ENCODE measurements around the gene MORN3. TPM values are rescaled to one million over a fixed set of nuclear protein-coding genes. Genes with fewer than 3 reads are reported as not detected.

Gene MORN3
- total and polyA plus RNA-seq, 10 of the 15 experiments (the other 5 are each of a cell fraction or from before 2014, with no cell fraction given) = 0.08 to 0.34 (median 0.17) TPM

DNA sequence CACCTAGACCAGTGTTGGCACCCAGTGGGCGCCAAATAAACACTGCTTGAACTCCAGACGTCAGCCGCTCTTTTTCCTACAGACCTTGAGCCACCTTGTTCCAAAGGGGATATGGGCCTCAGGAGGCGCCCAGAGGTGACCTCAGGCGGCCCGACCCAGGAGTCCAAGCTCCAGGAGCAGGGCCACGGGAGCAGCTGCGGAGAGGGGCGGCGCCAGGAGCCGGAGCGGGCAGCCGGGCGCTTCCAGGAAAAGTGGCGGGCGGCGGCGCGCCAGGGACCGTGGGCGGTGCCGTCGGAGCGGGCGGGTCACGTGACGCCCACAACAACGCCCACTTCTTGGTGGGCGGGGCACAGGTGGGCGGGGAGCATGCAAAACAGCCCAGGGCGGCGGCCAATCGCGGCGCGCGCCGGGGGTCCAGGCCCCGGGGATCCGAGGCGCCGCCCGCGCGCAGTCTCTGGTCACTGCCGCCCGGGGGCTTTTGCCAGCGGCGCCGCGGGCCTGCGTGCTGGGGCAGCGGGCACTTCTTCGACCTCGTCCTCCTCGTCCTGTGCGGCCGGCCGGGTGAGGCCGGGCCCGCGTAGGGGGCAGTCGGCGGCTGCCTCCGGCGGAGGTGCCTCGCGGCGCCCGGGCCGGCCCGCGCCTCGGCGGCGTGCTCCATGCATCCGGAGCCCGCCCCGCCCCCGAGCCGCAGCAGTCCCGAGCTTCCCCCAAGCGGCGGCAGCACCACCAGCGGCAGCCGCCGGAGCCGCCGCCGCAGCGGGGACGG, 43.2 kb downstream of the MORN3 start, which contains the start of gene ORAI1 (continued):
- TF ChIP-seq RFX5 (IDR thresholded peaks at IDR 0.05; ENCODE audit: low read depth, low read length) = no peak
- TF ChIP-seq RBBP5 (conservative IDR thresholded peaks at IDR 0.05) = no peak
- TF ChIP-seq SREBF1 (IDR thresholded peaks at IDR 0.05; ENCODE audit: low read length) = no peak
- no peak for TF ChIP-seq IRF4 (IDR thresholded peaks at IDR 0.05; ENCODE audit: low read depth, low read length)
- TF ChIP-seq, protein P1, sequence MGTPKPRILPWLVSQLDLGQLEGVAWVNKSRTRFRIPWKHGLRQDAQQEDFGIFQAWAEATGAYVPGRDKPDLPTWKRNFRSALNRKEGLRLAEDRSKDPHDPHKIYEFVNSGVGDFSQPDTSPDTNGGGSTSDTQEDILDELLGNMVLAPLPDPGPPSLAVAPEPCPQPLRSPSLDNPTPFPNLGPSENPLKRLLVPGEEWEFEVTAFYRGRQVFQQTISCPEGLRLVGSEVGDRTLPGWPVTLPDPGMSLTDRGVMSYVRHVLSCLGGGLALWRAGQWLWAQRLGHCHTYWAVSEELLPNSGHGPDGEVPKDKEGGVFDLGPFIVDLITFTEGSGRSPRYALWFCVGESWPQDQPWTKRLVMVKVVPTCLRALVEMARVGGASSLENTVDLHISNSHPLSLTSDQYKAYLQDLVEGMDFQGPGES (IDR thresholded peaks at IDR 0.05) = 0 out of 2 replicates have a peak, but pooled peaks have one; percentile 4
- TF ChIP-seq, protein P2, sequence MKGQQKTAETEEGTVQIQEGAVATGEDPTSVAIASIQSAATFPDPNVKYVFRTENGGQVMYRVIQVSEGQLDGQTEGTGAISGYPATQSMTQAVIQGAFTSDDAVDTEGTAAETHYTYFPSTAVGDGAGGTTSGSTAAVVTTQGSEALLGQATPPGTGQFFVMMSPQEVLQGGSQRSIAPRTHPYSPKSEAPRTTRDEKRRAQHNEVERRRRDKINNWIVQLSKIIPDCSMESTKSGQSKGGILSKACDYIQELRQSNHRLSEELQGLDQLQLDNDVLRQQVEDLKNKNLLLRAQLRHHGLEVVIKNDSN (IDR thresholded peaks at IDR 0.05; ENCODE audit: borderline replicate concordance, extremely low read length, insufficient read depth, low read depth, low read length) = peak; percentile 96
- no peak for TF ChIP-seq MYC (IDR thresholded peaks at IDR 0.05; ENCODE audit: insufficient read depth, insufficient read length, insufficient replicate concordance, low read length, severe bottlenecking)
- TF ChIP-seq SPI1 (IDR thresholded peaks at IDR 0.05; ENCODE audit: borderline replicate concordance, insufficient read depth, low read depth, low read length) = no peak
- TF ChIP-seq JUND (IDR thresholded peaks at IDR 0.05; ENCODE audit: low read depth, low read length) = no peak
- TF ChIP-seq NFYB (IDR thresholded peaks at IDR 0.05; ENCODE audit: insufficient read depth, low read depth, low read length) = peak; percentile 43; the same call in 1 of the 2 replicates
- TF ChIP-seq JUNB (IDR thresholded peaks at IDR 0.05) = no peak
- TF ChIP-seq, protein P3, sequence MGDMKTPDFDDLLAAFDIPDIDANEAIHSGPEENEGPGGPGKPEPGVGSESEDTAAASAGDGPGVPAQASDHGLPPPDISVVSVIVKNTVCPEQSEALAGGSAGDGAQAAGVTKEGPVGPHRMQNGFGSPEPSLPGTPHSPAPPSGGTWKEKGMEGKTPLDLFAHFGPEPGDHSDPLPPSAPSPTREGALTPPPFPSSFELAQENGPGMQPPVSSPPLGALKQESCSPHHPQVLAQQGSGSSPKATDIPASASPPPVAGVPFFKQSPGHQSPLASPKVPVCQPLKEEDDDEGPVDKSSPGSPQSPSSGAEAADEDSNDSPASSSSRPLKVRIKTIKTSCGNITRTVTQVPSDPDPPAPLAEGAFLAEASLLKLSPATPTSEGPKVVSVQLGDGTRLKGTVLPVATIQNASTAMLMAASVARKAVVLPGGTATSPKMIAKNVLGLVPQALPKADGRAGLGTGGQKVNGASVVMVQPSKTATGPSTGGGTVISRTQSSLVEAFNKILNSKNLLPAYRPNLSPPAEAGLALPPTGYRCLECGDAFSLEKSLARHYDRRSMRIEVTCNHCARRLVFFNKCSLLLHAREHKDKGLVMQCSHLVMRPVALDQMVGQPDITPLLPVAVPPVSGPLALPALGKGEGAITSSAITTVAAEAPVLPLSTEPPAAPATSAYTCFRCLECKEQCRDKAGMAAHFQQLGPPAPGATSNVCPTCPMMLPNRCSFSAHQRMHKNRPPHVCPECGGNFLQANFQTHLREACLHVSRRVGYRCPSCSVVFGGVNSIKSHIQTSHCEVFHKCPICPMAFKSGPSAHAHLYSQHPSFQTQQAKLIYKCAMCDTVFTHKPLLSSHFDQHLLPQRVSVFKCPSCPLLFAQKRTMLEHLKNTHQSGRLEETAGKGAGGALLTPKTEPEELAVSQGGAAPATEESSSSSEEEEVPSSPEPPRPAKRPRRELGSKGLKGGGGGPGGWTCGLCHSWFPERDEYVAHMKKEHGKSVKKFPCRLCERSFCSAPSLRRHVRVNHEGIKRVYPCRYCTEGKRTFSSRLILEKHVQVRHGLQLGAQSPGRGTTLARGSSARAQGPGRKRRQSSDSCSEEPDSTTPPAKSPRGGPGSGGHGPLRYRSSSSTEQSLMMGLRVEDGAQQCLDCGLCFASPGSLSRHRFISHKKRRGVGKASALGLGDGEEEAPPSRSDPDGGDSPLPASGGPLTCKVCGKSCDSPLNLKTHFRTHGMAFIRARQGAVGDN (IDR thresholded peaks at IDR 0.05) = peak; percentile 90
- TF ChIP-seq, protein P4, sequence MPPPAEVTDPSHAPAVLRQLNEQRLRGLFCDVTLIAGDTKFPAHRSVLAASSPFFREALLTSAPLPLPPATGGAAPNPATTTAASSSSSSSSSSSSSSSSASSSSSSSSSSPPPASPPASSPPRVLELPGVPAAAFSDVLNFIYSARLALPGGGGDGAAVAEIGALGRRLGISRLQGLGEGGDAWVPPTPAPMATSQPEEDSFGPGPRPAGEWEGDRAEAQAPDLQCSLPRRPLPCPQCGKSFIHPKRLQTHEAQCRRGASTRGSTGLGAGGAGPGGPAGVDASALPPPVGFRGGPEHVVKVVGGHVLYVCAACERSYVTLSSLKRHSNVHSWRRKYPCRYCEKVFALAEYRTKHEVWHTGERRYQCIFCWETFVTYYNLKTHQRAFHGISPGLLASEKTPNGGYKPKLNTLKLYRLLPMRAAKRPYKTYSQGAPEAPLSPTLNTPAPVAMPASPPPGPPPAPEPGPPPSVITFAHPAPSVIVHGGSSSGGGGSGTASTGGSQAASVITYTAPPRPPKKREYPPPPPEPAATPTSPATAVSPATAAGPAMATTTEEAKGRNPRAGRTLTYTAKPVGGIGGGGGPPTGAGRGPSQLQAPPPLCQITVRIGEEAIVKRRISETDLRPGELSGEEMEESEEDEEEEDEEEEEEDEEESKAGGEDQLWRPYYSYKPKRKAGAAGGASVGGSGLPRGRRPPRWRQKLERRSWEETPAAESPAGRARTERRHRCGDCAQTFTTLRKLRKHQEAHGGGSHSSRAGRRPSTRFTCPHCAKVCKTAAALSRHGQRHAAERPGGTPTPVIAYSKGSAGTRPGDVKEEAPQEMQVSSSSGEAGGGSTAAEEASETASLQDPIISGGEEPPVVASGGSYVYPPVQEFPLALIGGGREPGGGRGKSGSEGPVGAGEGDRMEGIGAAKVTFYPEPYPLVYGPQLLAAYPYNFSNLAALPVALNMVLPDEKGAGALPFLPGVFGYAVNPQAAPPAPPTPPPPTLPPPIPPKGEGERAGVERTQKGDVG (CRISPR knock-in tag; IDR thresholded peaks at IDR 0.05) = peak; percentile 91
- TF ChIP-seq HDGF (IDR thresholded peaks at IDR 0.05) = no peak
- no peak for TF ChIP-seq ZNF24 (IDR thresholded peaks at IDR 0.05)
- TF ChIP-seq, protein P5, sequence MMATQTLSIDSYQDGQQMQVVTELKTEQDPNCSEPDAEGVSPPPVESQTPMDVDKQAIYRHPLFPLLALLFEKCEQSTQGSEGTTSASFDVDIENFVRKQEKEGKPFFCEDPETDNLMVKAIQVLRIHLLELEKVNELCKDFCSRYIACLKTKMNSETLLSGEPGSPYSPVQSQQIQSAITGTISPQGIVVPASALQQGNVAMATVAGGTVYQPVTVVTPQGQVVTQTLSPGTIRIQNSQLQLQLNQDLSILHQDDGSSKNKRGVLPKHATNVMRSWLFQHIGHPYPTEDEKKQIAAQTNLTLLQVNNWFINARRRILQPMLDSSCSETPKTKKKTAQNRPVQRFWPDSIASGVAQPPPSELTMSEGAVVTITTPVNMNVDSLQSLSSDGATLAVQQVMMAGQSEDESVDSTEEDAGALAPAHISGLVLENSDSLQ (IDR thresholded peaks at IDR 0.05) = no peak
- TF ChIP-seq SUPT20H (IDR thresholded peaks at IDR 0.05; ENCODE audit: borderline replicate concordance, control insufficient read depth, low read depth, low read length) = no peak
- peak; percentile 43 for TF ChIP-seq EED (IDR thresholded peaks at IDR 0.05; ENCODE audit: low read depth)
- no peak for TF ChIP-seq MTA2 (IDR thresholded peaks at IDR 0.05; ENCODE audit: low read depth)
